IPS-20b (cell line): Measurements from ENCODE around the gene MESD.

Experiments
- H3K27ac ChIP-seq: one replicate; pipeline ENCODE4 v1.5.1; 2013; ENCODE audit warnings: low read length
- H3K27me3 ChIP-seq: 2 replicates; pipeline ENCODE4 v1.6.1; 2013; ENCODE audit warnings: mild to moderate bottlenecking, low read length, inconsistent platforms; ENCODE audit not compliant: insufficient read depth
- H3K36me3 ChIP-seq: 2 replicates; pipeline ENCODE4 v1.6.1; 2013; ENCODE audit warnings: low read depth, mild to moderate bottlenecking, inconsistent platforms, low read length, moderate library complexity; ENCODE audit not compliant: insufficient read depth
- H3K4me1 ChIP-seq: 2 replicates; pipeline ENCODE4 v1.6.1; 2013; ENCODE audit warnings: mild to moderate bottlenecking, control low read depth, inconsistent platforms, low read length, moderate library complexity; ENCODE audit not compliant: insufficient read depth
- H3K4me3 ChIP-seq: 2 replicates; pipeline ENCODE4 v1.5.1; 2013; ENCODE audit warnings: mild to moderate bottlenecking, low read length, inconsistent platforms
- H3K9ac ChIP-seq: 2 replicates; pipeline ENCODE4 v1.6.1; 2013; ENCODE audit warnings: low read depth, mild to moderate bottlenecking, inconsistent platforms, low read length, moderate library complexity
- H3K9me3 ChIP-seq: 2 replicates; pipeline ENCODE4 v1.6.1; 2013; ENCODE audit warnings: mild to moderate bottlenecking, low read depth, low read length, inconsistent platforms; ENCODE audit not compliant: insufficient read depth

MESD gene

DNA sequence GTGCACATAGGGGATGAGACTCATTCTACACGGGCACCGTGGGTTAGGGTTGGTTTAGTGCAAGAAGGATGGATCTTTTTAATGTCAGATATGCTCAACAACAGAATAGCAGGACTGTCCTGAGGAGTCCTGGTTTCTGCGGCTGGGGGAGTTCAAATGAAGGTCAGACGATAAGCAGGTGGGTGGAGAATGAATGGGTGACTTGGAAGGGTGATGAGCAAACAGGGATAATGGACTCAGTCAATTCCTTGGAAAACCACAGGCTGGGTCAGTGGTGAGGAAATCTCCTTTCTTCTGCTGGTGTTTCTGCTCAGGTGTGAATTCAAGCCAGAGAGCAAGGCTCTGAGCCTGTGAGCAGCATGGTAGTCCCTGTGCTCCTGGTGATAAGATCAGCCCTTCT lies 59.9 kb downstream of the MESD start:
- no peaks in the 10 kb centered on the region for H3K27me3 ChIP-seq
- peaks cover 4% of the 10 kb centered on the region; the same call in 1 of the 2 replicates for H3K4me1 ChIP-seq
- H3K27ac ChIP-seq, result no peak overlapping the region
- H3K4me3 ChIP-seq, result no peak overlapping the region
- no peaks in the 10 kb centered on the region for H3K36me3 ChIP-seq
- H3K9ac ChIP-seq, result no peak overlapping the region
- no peaks in the 10 kb centered on the region; the same call in 1 of the 2 replicates for H3K9me3 ChIP-seq

GRCh38 chr15:80929225-80929624 lies 60.4 kb downstream of the MESD start:
- H3K9me3 ChIP-seq, result no peaks in the 10 kb centered on the region; the same call in 1 of the 2 replicates
- H3K27me3 ChIP-seq, result no peaks in the 10 kb centered on the region
- no peaks in the 10 kb centered on the region for H3K4me1 ChIP-seq
- H3K9ac ChIP-seq, result no peak overlapping the region
- H3K4me3 ChIP-seq, result no peak overlapping the region
- H3K36me3 ChIP-seq, result no peaks in the 10 kb centered on the region
- H3K27ac ChIP-seq, result no peak overlapping the region

DNA sequence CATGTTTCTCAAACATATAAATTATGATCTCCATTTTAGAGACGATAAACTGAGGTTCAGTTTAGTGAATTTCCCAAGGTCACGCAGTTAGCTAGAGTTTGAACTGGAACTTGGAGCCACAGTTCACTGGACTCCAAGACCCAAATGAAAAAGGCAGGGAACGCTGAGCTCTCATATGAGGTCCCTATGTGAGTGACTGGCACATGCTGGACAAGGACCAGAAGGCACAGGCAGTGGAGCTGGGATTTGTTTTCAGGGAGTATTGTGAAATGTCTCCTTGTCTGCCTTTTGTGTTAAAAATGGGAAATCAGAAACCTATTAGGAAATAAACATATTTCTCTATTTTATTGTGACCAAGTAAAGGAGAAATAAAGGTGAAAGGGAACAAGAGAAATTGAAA lies 63.5 kb downstream of the MESD start:
- no peak overlapping the region for H3K9ac ChIP-seq
- H3K27ac ChIP-seq, result no peak overlapping the region
- H3K4me1 ChIP-seq, result no peaks in the 10 kb centered on the region
- no peak overlapping the region for H3K4me3 ChIP-seq
- H3K27me3 ChIP-seq, result no peaks in the 10 kb centered on the region
- no peaks in the 10 kb centered on the region; the same call in 1 of the 2 replicates for H3K9me3 ChIP-seq
- no peaks in the 10 kb centered on the region for H3K36me3 ChIP-seq

DNA sequence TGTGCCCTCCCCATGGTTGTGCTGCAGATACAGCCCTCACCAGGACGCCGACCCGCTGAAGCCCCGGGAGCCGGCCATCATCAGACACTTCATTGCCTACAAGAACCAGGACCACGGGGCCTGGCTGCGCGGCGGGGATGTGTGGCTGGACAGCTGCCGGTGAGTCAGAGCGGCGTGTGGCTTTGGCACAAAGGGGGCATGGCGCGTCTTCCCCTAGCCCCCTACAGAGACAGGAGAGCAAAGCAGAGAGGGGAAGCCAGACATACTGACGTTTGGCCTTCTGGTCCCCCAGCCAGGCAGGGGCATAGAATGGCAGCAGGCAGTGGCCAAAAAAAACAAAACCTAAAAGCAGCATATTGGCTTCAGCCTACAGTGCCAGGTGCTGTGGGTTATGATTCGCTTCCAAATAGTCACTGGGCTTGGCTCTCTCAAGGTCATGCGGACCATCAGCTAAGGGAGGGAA lies 64.0 kb downstream of the MESD start:
- H3K9me3 ChIP-seq, result no peaks in the 10 kb centered on the region; the same call in 1 of the 2 replicates
- H3K36me3 ChIP-seq, result no peaks in the 10 kb centered on the region
- no peak overlapping the region for H3K9ac ChIP-seq
- no peaks in the 10 kb centered on the region for H3K27me3 ChIP-seq
- H3K4me1 ChIP-seq, result no peaks in the 10 kb centered on the region
- no peak overlapping the region for H3K27ac ChIP-seq
- H3K4me3 ChIP-seq, result no peak overlapping the region

- no peak overlapping the region for H3K27ac ChIP-seq
Observed at GRCh38 chr15:80924278-80924677, 65.3 kb downstream of the MESD start.

DNA sequence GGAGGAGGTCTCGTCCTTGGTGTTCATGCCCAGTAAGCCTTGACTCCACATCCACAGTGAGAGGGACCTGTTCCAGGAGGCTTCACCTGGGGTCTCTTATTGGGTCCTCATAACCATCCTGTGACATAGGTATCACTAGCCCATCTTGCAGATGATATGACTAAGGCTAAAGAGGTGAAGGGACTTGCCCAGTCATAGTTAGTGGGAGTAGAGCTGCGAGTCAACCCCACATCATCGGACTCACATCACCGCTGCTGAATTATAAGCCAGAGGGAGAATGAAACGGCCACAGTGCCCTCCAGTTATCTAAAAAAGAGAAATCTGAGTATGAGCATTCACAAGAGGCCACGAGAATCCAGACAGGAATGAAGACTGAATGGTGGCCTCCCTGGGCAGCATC lies 66.0 kb downstream of the MESD start:
- H3K9me3 ChIP-seq, result no peaks in the 10 kb centered on the region
- H3K9ac ChIP-seq, result no peak overlapping the region
- H3K4me1 ChIP-seq, result no peaks in the 10 kb centered on the region
- no peaks in the 10 kb centered on the region for H3K36me3 ChIP-seq
- no peak overlapping the region for H3K4me3 ChIP-seq
- no peak overlapping the region for H3K27ac ChIP-seq
- H3K27me3 ChIP-seq, result no peaks in the 10 kb centered on the region

More at GRCh38 chr15:80924278-80924677, 65.3 kb downstream of the MESD start:
- Histone ChIP-seq H3K9ac (no peak overlapping the region), H3K27me3 (no peaks in the 10 kb centered on the region), H3K4me3 (no peak overlapping the region), H3K9me3 (no peaks in the 10 kb centered on the region), H3K36me3 (no peaks in the 10 kb centered on the region), H3K4me1 (no peaks in the 10 kb centered on the region)

DNA sequence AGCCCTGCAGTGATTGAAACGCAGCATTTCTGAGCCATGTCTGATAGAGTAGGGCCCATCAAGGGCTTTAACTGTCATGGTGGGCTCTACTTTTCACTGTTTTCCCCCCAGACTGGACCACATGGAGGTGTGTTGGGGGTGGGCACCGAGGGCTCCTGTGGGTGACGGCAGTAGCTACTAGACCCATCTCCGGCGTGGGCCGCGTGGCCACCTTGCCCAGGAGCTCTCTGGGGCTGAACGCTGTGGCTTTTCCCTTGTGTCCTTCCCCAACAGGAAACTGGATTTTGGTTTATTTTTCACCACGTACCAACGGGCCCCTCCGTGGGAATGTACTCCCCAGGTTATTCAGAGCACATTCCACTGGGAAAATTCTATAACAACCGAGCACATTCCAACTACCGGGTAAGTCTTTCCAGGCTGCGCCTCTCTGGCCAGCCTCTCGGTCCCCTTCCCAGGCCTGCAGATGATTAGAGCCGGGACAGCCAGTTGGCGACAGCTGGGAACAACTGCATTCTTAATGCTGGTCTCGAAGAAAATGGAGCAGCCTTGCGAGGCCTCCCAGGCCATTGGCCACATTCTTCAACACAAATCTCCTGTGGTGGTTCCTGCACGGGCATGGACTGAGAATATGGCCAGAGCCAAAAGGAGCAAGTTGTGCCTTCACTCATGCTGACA lies 67.7 kb downstream of the MESD start:
- no peak overlapping the region for H3K27ac ChIP-seq
- no peak overlapping the region for H3K9ac ChIP-seq
- no peaks in the 10 kb centered on the region for H3K4me1 ChIP-seq
- no peaks in the 10 kb centered on the region for H3K36me3 ChIP-seq
- H3K9me3 ChIP-seq, result no peaks in the 10 kb centered on the region
- no peaks in the 10 kb centered on the region for H3K27me3 ChIP-seq
- H3K4me3 ChIP-seq, result no peak overlapping the region

GRCh38 chr15:80920271-80920699 lies 69.3 kb downstream of the MESD start:
- Histone ChIP-seq H3K27me3 (no peaks in the 10 kb centered on the region), H3K4me3 (no peak overlapping the region), H3K27ac (no peak overlapping the region), H3K9me3 (no peaks in the 10 kb centered on the region), H3K36me3 (no peaks in the 10 kb centered on the region), H3K9ac (no peak overlapping the region), H3K4me1 (peaks cover 7% of the 10 kb centered on the region; the same call in 1 of the 2 replicates)

DNA sequence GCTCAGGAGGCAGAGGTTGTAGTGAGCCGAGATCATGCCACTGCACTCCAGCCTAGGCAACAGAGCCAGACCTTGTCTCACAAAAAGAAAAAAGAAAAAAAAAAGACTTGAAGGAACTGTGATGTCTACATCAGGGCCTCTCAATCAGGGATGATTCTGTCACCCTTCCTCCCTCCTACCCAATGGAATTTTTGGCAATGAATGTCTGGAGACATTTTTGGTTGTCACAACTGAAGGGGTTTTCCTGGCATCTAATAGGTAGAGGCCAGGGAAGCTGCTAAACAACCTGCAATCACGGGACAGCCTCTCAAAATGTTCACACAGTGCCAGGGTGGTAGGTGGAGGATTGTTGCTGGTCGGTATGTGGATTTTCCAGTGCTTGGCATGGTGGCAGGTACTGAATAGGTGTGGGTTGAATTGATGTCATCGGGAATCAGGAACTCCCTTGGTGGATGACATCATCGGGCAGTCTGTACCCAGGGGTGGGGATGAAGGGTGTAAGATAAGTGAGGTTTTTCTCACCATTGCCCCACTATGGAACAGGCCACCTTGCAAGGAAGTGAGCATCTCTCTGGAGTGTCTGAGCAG lies 71.3 kb downstream of the MESD start:
- Histone ChIP-seq H3K27ac (no peak overlapping the region), H3K4me1 (peaks cover 7% of the 10 kb centered on the region; the same call in 1 of the 2 replicates)

DNA sequence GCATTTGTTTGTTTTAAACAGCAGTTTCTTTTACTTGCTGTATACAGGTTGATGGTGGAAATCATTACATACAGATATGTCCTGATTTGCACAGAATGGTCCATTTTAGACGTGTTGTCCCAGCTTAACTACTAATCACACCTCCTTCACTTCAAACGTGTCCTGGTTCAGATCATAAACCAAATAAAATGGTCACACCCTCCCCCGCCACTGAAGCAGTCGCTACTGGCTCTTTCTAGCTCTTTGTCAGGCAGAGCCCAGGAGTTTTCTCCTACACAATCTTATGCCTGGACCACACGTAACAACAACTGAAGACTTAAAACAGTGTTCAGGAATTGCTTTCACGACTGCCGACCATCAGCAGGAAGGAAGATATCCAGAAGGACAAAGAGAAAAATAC lies 73.6 kb downstream of the MESD start:
- Histone ChIP-seq H3K27me3 (no peaks in the 10 kb centered on the region), H3K4me1 (peaks cover 7% of the 10 kb centered on the region; the same call in 1 of the 2 replicates), H3K9me3 (no peaks in the 10 kb centered on the region), H3K9ac (no peak overlapping the region; the same call in 1 of the 2 replicates), H3K36me3 (no peaks in the 10 kb centered on the region), H3K4me3 (no peak overlapping the region), H3K27ac (no peak overlapping the region)

More for the DNA sequence above, 71.3 kb downstream of the MESD start:
- Histone ChIP-seq H3K36me3 (no peaks in the 10 kb centered on the region), H3K9me3 (no peaks in the 10 kb centered on the region), H3K9ac (no peak overlapping the region), H3K4me3 (no peak overlapping the region), H3K27me3 (no peaks in the 10 kb centered on the region)

- H3K9me3 ChIP-seq, result no peaks in the 10 kb centered on the region
- H3K4me1 ChIP-seq, result peaks cover 7% of the 10 kb centered on the region; the same call in 1 of the 2 replicates
- no peaks in the 10 kb centered on the region for H3K36me3 ChIP-seq
- H3K27me3 ChIP-seq, result no peaks in the 10 kb centered on the region
- H3K9ac ChIP-seq, result no peak overlapping the region; the same call in 1 of the 2 replicates
- no peak overlapping the region for H3K4me3 ChIP-seq
- no peak overlapping the region for H3K27ac ChIP-seq
Observed at GRCh38 chr15:80915472-80915871, 74.1 kb downstream of the MESD start.

- Histone ChIP-seq H3K27me3 (no peaks in the 10 kb centered on the region), H3K4me1 (peaks cover 7% of the 10 kb centered on the region; the same call in 1 of the 2 replicates), H3K9me3 (no peaks in the 10 kb centered on the region), H3K27ac (no peak overlapping the region), H3K9ac (no peak overlapping the region), H3K4me3 (no peak overlapping the region), H3K36me3 (no peaks in the 10 kb centered on the region)
Observed at GRCh38 chr15:80913541-80913940, 76.1 kb downstream of the MESD start.
